ENCODE results near the gene CPT1B. TPM values are rescaled to one million over a fixed set of nuclear protein-coding genes. Genes with fewer than 3 reads are reported as not detected.
A peak's percentile ranks its signal among the peaks of the same experiment; 100 is the strongest.

CPT1B gene
- total RNA-seq, 2 experiments from 2014 or later, result 101 to 138 TPM

DNA sequence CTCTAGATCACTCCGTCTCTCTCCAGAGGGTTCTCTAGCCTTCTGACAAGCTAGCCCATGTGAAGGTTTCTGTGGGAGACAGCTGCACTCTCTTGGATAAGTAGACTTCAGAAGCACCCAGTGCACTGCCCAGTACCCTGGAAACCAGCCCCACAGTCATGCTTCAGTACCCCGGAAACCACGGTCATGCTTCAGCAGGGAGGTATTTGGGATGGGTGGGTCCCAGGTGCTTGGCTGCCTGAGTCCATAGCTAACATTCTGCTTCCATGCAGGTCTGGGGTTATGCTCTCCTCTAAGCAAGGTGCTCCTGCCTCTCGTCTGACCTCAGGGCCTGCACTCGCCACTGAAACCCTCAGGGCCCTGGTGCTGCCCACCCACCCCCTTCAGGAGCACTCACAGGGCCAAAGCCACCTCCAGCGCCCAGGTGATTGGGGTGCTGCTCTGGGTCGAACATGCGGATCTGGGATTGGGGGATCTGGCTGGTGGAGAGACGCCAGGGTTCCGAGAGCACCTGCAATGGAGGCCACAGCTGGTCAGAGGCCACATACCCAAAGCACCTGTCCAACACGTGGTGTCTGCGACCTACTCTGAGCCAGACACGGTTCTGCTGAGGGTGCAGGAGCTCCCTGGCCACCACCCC lies 8.2 kb downstream of the CPT1B start:
- Histone ChIP-seq H3K4me2 (ENCODE audit: low read length) (peak overlapping the region; percentile 47), H3K79me2 (ENCODE audit: insufficient read depth, low read depth, low read length) (no peaks in the 10 kb centered on the region), H3K4me3 (ENCODE audit: low read depth, low read length, poor library complexity, severe bottlenecking) (no peak overlapping the region), H3K9me3 (ENCODE audit: low read length) (no peaks in the 10 kb centered on the region), H2AFZ (ENCODE audit: low read length) (no peak overlapping the region), H3K36me3 (ENCODE audit: insufficient read depth, low read length) (peaks cover 72% of the 10 kb centered on the region), H3K27ac (ENCODE audit: low read depth, low read length, poor library complexity, severe bottlenecking) (peak overlapping the region; percentile 29), H3K4me1 (ENCODE audit: insufficient read depth, low read length, poor library complexity, severe bottlenecking) (peaks cover 26% of the 10 kb centered on the region), H3K9me2 (ENCODE audit: insufficient read depth, low read length) (no peaks in the 10 kb centered on the region), H4K20me1 (ENCODE audit: insufficient read depth, low read length) (no peaks in the 10 kb centered on the region)
- peak; percentile 67 for DNase-seq (ENCODE audit: low spot score)
- CTCF ChIA-PET (ENCODE audit: unreplicated experiment), result no interaction called here
- POLR2A ChIA-PET, result interaction anchor here (0.7 kb wide), 1 partner anchor 37 kb away, joined by 3 read pairs; no protein-coding TSS in a partner anchor
- TF ChIP-seq EZH2phosphoT487 (IDR thresholded peaks at IDR 0.05; ENCODE audit: borderline replicate concordance, low read depth, low read length), result no peak
- no TSS peak for BruUV-seq (replicated peaks)
- intact Hi-C loops (cut with micrococcal nuclease; ENCODE audit: unreplicated experiment), result no loop called here

DNA sequence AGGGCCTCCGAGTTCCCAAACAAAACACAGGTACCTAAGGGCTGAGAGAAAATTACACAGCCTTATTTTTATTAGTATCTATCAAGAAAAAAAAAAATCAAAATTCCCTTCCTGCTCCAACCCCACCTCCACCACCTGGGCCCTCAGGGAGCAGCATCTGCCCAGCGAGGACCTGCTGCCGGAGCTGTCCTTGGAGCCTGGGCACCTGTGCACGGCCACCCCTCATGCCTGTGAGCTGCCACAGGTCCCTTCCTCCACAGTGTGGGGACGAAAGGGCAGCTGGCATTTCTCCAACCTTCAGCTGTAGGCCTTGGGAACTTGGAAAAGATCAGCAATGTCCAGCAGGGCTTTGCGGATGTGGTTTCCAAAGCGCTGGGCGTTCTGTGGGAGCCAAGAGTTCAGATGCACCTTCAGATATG lies 9.2 kb downstream of the CPT1B start:
- CTCF ChIA-PET (ENCODE audit: unreplicated experiment), result interaction anchor here (0.6 kb wide), 1 partner anchor 52 kb away, joined by 3 read pairs; no protein-coding TSS in a partner anchor

DNA sequence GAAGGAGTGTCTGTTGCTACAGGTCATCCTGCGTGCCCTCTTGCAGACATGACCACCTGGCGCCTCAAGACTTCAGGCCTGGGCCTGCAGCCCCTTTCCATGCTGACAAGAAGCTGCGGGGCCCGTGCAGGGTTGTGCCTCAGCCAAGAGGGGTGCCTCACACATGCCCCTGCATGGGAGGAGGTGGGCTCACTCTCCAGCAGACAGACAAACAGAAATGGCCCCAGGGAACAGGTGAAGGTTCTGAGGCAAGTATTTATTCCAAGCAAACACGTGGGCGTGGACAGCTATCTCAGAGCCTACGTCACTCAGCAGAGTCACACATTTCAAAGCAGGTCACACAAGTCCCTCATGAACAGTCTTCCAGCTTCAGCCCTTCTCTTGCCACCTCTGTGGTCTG lies 9.6 kb downstream of the CPT1B start:
- H3K4me2 ChIP-seq (ENCODE audit: low read length), result no peak overlapping the region
- BruUV-seq (replicated peaks), result no TSS peak
- no peaks in the 10 kb centered on the region for H3K79me2 ChIP-seq (ENCODE audit: insufficient read depth, low read depth, low read length)
- TF ChIP-seq EZH2phosphoT487 (IDR thresholded peaks at IDR 0.05; ENCODE audit: borderline replicate concordance, low read depth, low read length), result no peak
- TF ChIP-seq, protein P1, sequence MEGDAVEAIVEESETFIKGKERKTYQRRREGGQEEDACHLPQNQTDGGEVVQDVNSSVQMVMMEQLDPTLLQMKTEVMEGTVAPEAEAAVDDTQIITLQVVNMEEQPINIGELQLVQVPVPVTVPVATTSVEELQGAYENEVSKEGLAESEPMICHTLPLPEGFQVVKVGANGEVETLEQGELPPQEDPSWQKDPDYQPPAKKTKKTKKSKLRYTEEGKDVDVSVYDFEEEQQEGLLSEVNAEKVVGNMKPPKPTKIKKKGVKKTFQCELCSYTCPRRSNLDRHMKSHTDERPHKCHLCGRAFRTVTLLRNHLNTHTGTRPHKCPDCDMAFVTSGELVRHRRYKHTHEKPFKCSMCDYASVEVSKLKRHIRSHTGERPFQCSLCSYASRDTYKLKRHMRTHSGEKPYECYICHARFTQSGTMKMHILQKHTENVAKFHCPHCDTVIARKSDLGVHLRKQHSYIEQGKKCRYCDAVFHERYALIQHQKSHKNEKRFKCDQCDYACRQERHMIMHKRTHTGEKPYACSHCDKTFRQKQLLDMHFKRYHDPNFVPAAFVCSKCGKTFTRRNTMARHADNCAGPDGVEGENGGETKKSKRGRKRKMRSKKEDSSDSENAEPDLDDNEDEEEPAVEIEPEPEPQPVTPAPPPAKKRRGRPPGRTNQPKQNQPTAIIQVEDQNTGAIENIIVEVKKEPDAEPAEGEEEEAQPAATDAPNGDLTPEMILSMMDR (conservative IDR thresholded peaks at IDR 0.05; ENCODE audit: low read length), result no peak
- no peak overlapping the region for H3K27ac ChIP-seq (ENCODE audit: low read depth, low read length, poor library complexity, severe bottlenecking)
- no peaks in the 10 kb centered on the region for H3K9me3 ChIP-seq (ENCODE audit: low read length)
- H2AFZ ChIP-seq (ENCODE audit: low read length), result no peak overlapping the region
- intact Hi-C loops (cut with micrococcal nuclease; ENCODE audit: unreplicated experiment), result no loop called here
- DNase-seq (ENCODE audit: low spot score), result no peak
- H4K20me1 ChIP-seq (ENCODE audit: insufficient read depth, low read length), result no peaks in the 10 kb centered on the region
- H3K9me2 ChIP-seq (ENCODE audit: insufficient read depth, low read length), result no peaks in the 10 kb centered on the region
- ChIA-PET POLR2A (no interaction called here), CTCF (ENCODE audit: unreplicated experiment) (interaction anchor here (0.6 kb wide), 1 partner anchor 52 kb away, joined by 3 read pairs; no protein-coding TSS in a partner anchor)
- H3K4me3 ChIP-seq (ENCODE audit: low read depth, low read length, poor library complexity, severe bottlenecking), result no peak overlapping the region
- H3K4me1 ChIP-seq (ENCODE audit: insufficient read depth, low read length, poor library complexity, severe bottlenecking), result peaks cover 26% of the 10 kb centered on the region
- H3K36me3 ChIP-seq (ENCODE audit: insufficient read depth, low read length), result peaks cover 63% of the 10 kb centered on the region

More for the DNA sequence above, 9.2 kb downstream of the CPT1B start:
- Histone ChIP-seq H4K20me1 (ENCODE audit: insufficient read depth, low read length) (no peaks in the 10 kb centered on the region), H3K36me3 (ENCODE audit: insufficient read depth, low read length) (peaks cover 67% of the 10 kb centered on the region), H3K4me2 (ENCODE audit: low read length) (no peak overlapping the region), H3K9me3 (ENCODE audit: low read length) (no peaks in the 10 kb centered on the region), H3K27ac (ENCODE audit: low read depth, low read length, poor library complexity, severe bottlenecking) (no peak overlapping the region), H2AFZ (ENCODE audit: low read length) (no peak overlapping the region), H3K79me2 (ENCODE audit: insufficient read depth, low read depth, low read length) (no peaks in the 10 kb centered on the region), H3K9me2 (ENCODE audit: insufficient read depth, low read length) (no peaks in the 10 kb centered on the region), H3K4me1 (ENCODE audit: insufficient read depth, low read length, poor library complexity, severe bottlenecking) (peaks cover 26% of the 10 kb centered on the region), H3K4me3 (ENCODE audit: low read depth, low read length, poor library complexity, severe bottlenecking) (no peak overlapping the region)
- no peak for DNase-seq (ENCODE audit: low spot score)
- POLR2A ChIA-PET, result no interaction called here
- BruUV-seq (replicated peaks), result no TSS peak
- intact Hi-C loops (cut with micrococcal nuclease; ENCODE audit: unreplicated experiment), result no loop called here
- TF ChIP-seq, protein P1 (conservative IDR thresholded peaks at IDR 0.05; ENCODE audit: low read length), result no peak
- no peak for TF ChIP-seq EZH2phosphoT487 (IDR thresholded peaks at IDR 0.05; ENCODE audit: borderline replicate concordance, low read depth, low read length)

Data from OCI-LY7 (cell line).